H9 (cell line): ENCODE data around the gene HOXD11. TPM values are rescaled to one million over a fixed set of nuclear protein-coding genes. Genes with fewer than 3 reads are reported as not detected.
A peak's percentile ranks its signal among the peaks of the same experiment; 100 is the strongest.

Experiments used
- DNase-seq: peaks from one replicate; pipeline ENCODE4 v3.0.0-alpha.2; 2017
- H2AFZ ChIP-seq: one replicate; pipeline ENCODE4 v1.6.1; 2013; ENCODE audit warnings: mild to moderate bottlenecking, low read length, control low read depth, moderate library complexity
- H2AK5ac ChIP-seq: 2 replicates; pipeline ENCODE4 v1.6.1; 2013; ENCODE audit warnings: low read length, control low read depth, mixed read lengths; ENCODE audit not compliant: insufficient read length
- H2BK120ac ChIP-seq: one replicate; pipeline ENCODE4 v1.6.1; 2013; ENCODE audit warnings: low read depth, mild to moderate bottlenecking, low read length, control low read depth, inconsistent platforms; ENCODE audit not compliant: poor library complexity, severe bottlenecking
- H2BK12ac ChIP-seq: 2 replicates; pipeline ENCODE4 v1.6.1; 2013; ENCODE audit warnings: low read length, control low read depth, mixed read lengths, low read depth; ENCODE audit not compliant: insufficient read length
- H2BK15ac ChIP-seq: 2 replicates; pipeline ENCODE4 v1.6.1; 2013; ENCODE audit warnings: low read depth, low read length, control low read depth
- H2BK20ac ChIP-seq: one replicate; pipeline ENCODE4 v1.6.1; 2013; ENCODE audit warnings: low read depth, mild to moderate bottlenecking, low read length, control low read depth, inconsistent platforms; ENCODE audit not compliant: poor library complexity, severe bottlenecking
- H2BK5ac ChIP-seq: 2 replicates; pipeline ENCODE4 v1.6.1; 2013; ENCODE audit warnings: low read length, control low read depth, mixed read lengths; ENCODE audit not compliant: insufficient read length
- H3K14ac ChIP-seq: 2 replicates; pipeline ENCODE4 v1.6.1; 2013; ENCODE audit warnings: low read length, control low read depth; ENCODE audit not compliant: insufficient read depth
- H3K18ac ChIP-seq: 2 replicates; pipeline ENCODE4 v1.6.1; 2013; ENCODE audit warnings: low read depth, mild to moderate bottlenecking, mixed read lengths, low read length, control low read depth; ENCODE audit not compliant: insufficient read length
- H3K23ac ChIP-seq: 2 replicates; pipeline ENCODE4 v1.6.1; 2013; ENCODE audit warnings: low read length, control low read depth, mixed read lengths, low read depth; ENCODE audit not compliant: insufficient read length
- H3K23me2 ChIP-seq: 2 replicates; pipeline ENCODE4 v1.6.1; 2013; ENCODE audit warnings: low read depth, mild to moderate bottlenecking, mixed read lengths, low read length, control low read depth; ENCODE audit not compliant: insufficient read length, poor library complexity, severe bottlenecking
- H3K27ac ChIP-seq: 2 replicates; pipeline ENCODE4 v1.5.1; 2013; ENCODE audit warnings: low read length, control low read depth, mixed read lengths, low read depth; ENCODE audit not compliant: insufficient read length
- H3K27me3 ChIP-seq: 2 replicates; pipeline ENCODE4 v1.6.1; 2013; ENCODE audit warnings: low read length, control low read depth, inconsistent platforms; ENCODE audit not compliant: insufficient read depth
- H3K4ac ChIP-seq: 2 replicates; pipeline ENCODE4 v1.6.1; 2013; ENCODE audit warnings: low read depth, mild to moderate bottlenecking, control low read depth, inconsistent platforms, low read length, moderate library complexity
- H3K4me1 ChIP-seq: 2 replicates; pipeline ENCODE4 v1.6.1; 2013; ENCODE audit warnings: low read length, control low read depth, inconsistent platforms; ENCODE audit not compliant: insufficient read depth
- H3K4me2 ChIP-seq: 2 replicates; pipeline ENCODE4 v1.6.1; 2013; ENCODE audit warnings: low read length, control low read depth, mixed read lengths; ENCODE audit not compliant: insufficient read length, insufficient read depth
- H3K56ac ChIP-seq: 2 replicates; pipeline ENCODE4 v1.6.1; 2013; ENCODE audit warnings: low read depth, mild to moderate bottlenecking, mixed read lengths, low read length, control low read depth; ENCODE audit not compliant: insufficient read length
- H3K79me1 ChIP-seq: 2 replicates; pipeline ENCODE4 v1.6.1; 2013; ENCODE audit warnings: low read depth, mild to moderate bottlenecking, moderate library complexity, low read length, control low read depth, inconsistent platforms; ENCODE audit not compliant: insufficient read depth, poor library complexity, severe bottlenecking
- H3K79me2 ChIP-seq: 2 replicates; pipeline ENCODE4 v1.6.1; 2013; ENCODE audit warnings: low read length, control low read depth, inconsistent platforms; ENCODE audit not compliant: insufficient read depth
- H3K9ac ChIP-seq: 2 replicates; pipeline ENCODE4 v1.6.1; 2013; ENCODE audit warnings: low read length, control low read depth, mixed read lengths; ENCODE audit not compliant: insufficient read length; ENCODE audit errors: extremely low read depth
- H3K9me3 ChIP-seq: one replicate; pipeline ENCODE4 v1.6.1; 2013; ENCODE audit warnings: low read depth, low read length, inconsistent platforms; ENCODE audit not compliant: control insufficient read depth
- H3T11ph ChIP-seq: one replicate; pipeline ENCODE4 v1.6.1; 2013; ENCODE audit warnings: mild to moderate bottlenecking, low read length, control low read depth, inconsistent platforms
- H4K20me1 ChIP-seq: one replicate; pipeline ENCODE4 v1.6.1; 2013; ENCODE audit not compliant: control insufficient read depth, insufficient read length, insufficient read depth
- H4K5ac ChIP-seq: 2 replicates; pipeline ENCODE4 v1.6.1; 2013; ENCODE audit warnings: low read depth, mild to moderate bottlenecking, mixed read lengths, low read length, control low read depth; ENCODE audit not compliant: insufficient read length
- H4K8ac ChIP-seq: replicated peaks from 2 replicates; pipeline ENCODE4 v1.6.1; 2013; ENCODE audit warnings: low read length, control low read depth, mixed read lengths, low read depth; ENCODE audit not compliant: insufficient read length
- H4K91ac ChIP-seq: 2 replicates; pipeline ENCODE4 v1.6.1; 2013; ENCODE audit warnings: low read depth, mild to moderate bottlenecking, moderate library complexity, mixed read lengths, low read length, control low read depth; ENCODE audit not compliant: insufficient read length
- H3K27ac Mint-ChIP-seq, 3 experiments: 2 replicates in 2 of 3; 3 replicates in 1 of 3; pipeline ENCODE4 v1.8.0; 2020 to 2021; ENCODE audit warnings: mixed read lengths in 3 of 3, mild to moderate bottlenecking in 1 of 3, moderate library complexity in 1 of 3
- H3K27me3 Mint-ChIP-seq: 2 replicates; pipeline ENCODE4 v1.8.0; 2021; ENCODE audit warnings: low read depth, mild to moderate bottlenecking, moderate library complexity, mixed read lengths
- H3K36me3 Mint-ChIP-seq, 3 experiments: 2 replicates in 2 of 3; 3 replicates in 1 of 3; pipeline ENCODE4 v1.8.0; 2020 to 2021; ENCODE audit warnings: low read depth in 3 of 3, mixed read lengths in 3 of 3; ENCODE audit not compliant: insufficient read depth in 1 of 3
- H3K4me1 Mint-ChIP-seq, 2 experiments: 2 replicates each; pipeline ENCODE4 v1.8.0; 2020; ENCODE audit warnings: mixed read lengths in 2 of 2
- H3K4me3 Mint-ChIP-seq, 2 experiments: 2 replicates in 1 of 2; 3 replicates in 1 of 2; pipeline ENCODE4 v1.8.0; 2020 to 2021; ENCODE audit warnings: mild to moderate bottlenecking in 2 of 2, mixed read lengths in 2 of 2, moderate library complexity in 1 of 2
- H3K9me3 Mint-ChIP-seq, 2 experiments: 2 replicates in 1 of 2; 3 replicates in 1 of 2; pipeline ENCODE4 v1.8.0; 2020; ENCODE audit warnings: mild to moderate bottlenecking in 2 of 2, mixed read lengths in 2 of 2, moderate library complexity in 1 of 2
- CTCF ChIP-seq: fragments of 200-600 bp; sonication (generic); conservative IDR thresholded peaks from 3 replicates; pipeline ENCODE4 v1.8.0; 2021; ENCODE audit warnings: antibody characterized with exemption, mild to moderate bottlenecking
- WGBS: extraction: QIAGEN DNeasy Blood & Tissue Kit; methylation state at CpG from one replicate; pipeline ENCODE4 v1.1.7; 2013; ENCODE audit warnings: missing lambda C conversion rate, low lambda C conversion rate, mixed read lengths; ENCODE audit not compliant: insufficient read length; ENCODE audit errors: extremely low coverage; 5-methylcytosine and 5-hydroxymethylcytosine counted together
- total RNA-seq: library from RNA; stranded (reverse); gene quantifications from 2 replicates; pipeline ENCODE4 v1.2.1, GENCODE V29; 2021

The HOXD11 gene
- total RNA-seq, 1 experiment from 2014 or later, result not detected

GRCh38 chr2:176120364-176121189 lies 13.5 kb downstream of the HOXD11 start:
- H2AK5ac ChIP-seq, result no peak overlapping the region
- Mint-ChIP-seq H3K4me3 (no peak overlapping the region), H3K36me3 (peaks cover 0 to 3% (median 0%) of the 10 kb centered on the region in 3 experiments; a peak in 3 of 7 replicates), H3K9me3 (peaks cover 10 to 24% of the 10 kb centered on the region in 2 experiments), H3K4me1 (peaks cover 0 to 12% of the 10 kb centered on the region in 2 experiments; a peak in 2 of 4 replicates), H3K27ac (no peak overlapping the region), H3K27me3 (peaks cover 99% of the 10 kb centered on the region)
- H2BK120ac ChIP-seq, result no peak overlapping the region
- no peak overlapping the region for H3K4ac ChIP-seq
- H2BK12ac ChIP-seq, result no peak overlapping the region
- peaks cover 99% of the 10 kb centered on the region for H3K27me3 ChIP-seq
- H3K27ac ChIP-seq, result no peak overlapping the region
- H3K4me2 ChIP-seq, result no peak overlapping the region
- no peak overlapping the region for H4K5ac ChIP-seq
- peaks cover 4% of the 10 kb centered on the region for H4K20me1 ChIP-seq
- H3K79me2 ChIP-seq, result no peaks in the 10 kb centered on the region
- H3K23ac ChIP-seq, result no peak overlapping the region
- H3K9me3 ChIP-seq, result no peaks in the 10 kb centered on the region
- H3K14ac ChIP-seq, result no peak overlapping the region
- no peak overlapping the region for H3K56ac ChIP-seq
- H3K23me2 ChIP-seq, result peaks cover 2% of the 10 kb centered on the region
- no peak overlapping the region for H3K18ac ChIP-seq
- H3K79me1 ChIP-seq, result no peaks in the 10 kb centered on the region
- H2BK15ac ChIP-seq, result no peak overlapping the region
- no peak overlapping the region for H3T11ph ChIP-seq
- no peak overlapping the region for H2AFZ ChIP-seq
- no peak overlapping the region for H2BK20ac ChIP-seq
- H3K9ac ChIP-seq, result no peak overlapping the region
- no peaks in the 10 kb centered on the region for H3K4me1 ChIP-seq
- no peak overlapping the region for H4K91ac ChIP-seq
- H2BK5ac ChIP-seq, result no peak overlapping the region
- no CpG with 5 or more reads among the region's 13 CpGs for WGBS
- no peak overlapping the region for H4K8ac ChIP-seq
- no peak for TF ChIP-seq CTCF
- peak; percentile 22 for DNase-seq
